CD8-positive, alpha-beta memory T cell (primary cell): ENCODE results near the gene RABGAP1L. TPM values are rescaled to one million over a fixed set of nuclear protein-coding genes. Genes with fewer than 3 reads are reported as not detected.
"Not testable (repeated sequence)": the region's sequence is repeated elsewhere in the genome, so short reads cannot be mapped to it uniquely, and the experiment has no call there.

Source experiments
- CTCF ChIA-PET: fragments of 350-600 bp; sonication (Branson Sonifier 250); formaldehyde crosslinking; loops from one replicate; lab custom pipeline; 2021; ENCODE audit warnings: antibody characterized with exemption; lab: Charles Lee
- POLR2A ChIA-PET: fragments of 350-600 bp; sonication (Branson Sonifier 250); formaldehyde crosslinking; loops from one replicate; lab custom pipeline; 2021; ENCODE audit warnings: antibody characterized with exemption; lab: Charles Lee
- DNase-seq, 5 donors: peaks; one replicate each; pipeline versions ENCODE4 v3.0.0 to v3.0.0-alpha.2; 2020 to 2022; ENCODE audit warnings: mixed read lengths in 1 of 5
- H3K27ac ChIP-seq: one replicate; pipeline ENCODE4 v1.7.0; 2013; ENCODE audit warnings: low read depth, mild to moderate bottlenecking, low read length, moderate library complexity
- H3K27me3 ChIP-seq: 2 replicates; pipeline ENCODE4 v1.7.0; 2013; ENCODE audit warnings: low read length, mild to moderate bottlenecking; ENCODE audit not compliant: insufficient read depth, poor library complexity, severe bottlenecking
- H3K36me3 ChIP-seq: 2 replicates; pipeline ENCODE4 v1.7.0; 2013; ENCODE audit warnings: mild to moderate bottlenecking, low read length, moderate library complexity; ENCODE audit not compliant: insufficient read depth
- H3K4me1 ChIP-seq: 2 replicates; pipeline ENCODE4 v1.7.0; 2013; ENCODE audit warnings: mild to moderate bottlenecking, low read length, moderate library complexity; ENCODE audit not compliant: insufficient read depth
- H3K4me3 ChIP-seq: 2 replicates; pipeline ENCODE4 v1.7.0; 2013; ENCODE audit warnings: mild to moderate bottlenecking, low read length
- H3K9me3 ChIP-seq: 2 replicates; pipeline ENCODE4 v1.7.0; 2013; ENCODE audit warnings: mild to moderate bottlenecking, low read length
- H3K27ac Mint-ChIP-seq, 8 donors: one replicate each; pipeline ENCODE4 v1.8.0; 2020 to 2021; ENCODE audit warnings: mixed read lengths in 8 of 8, mild to moderate bottlenecking in 6 of 8, inconsistent platforms in 3 of 8, moderate library complexity in 3 of 8
- H3K27me3 Mint-ChIP-seq, 2 donors: one replicate each; pipeline ENCODE4 v1.8.0; 2020 to 2021; ENCODE audit warnings: mixed read lengths in 2 of 2, mild to moderate bottlenecking in 1 of 2, moderate library complexity in 1 of 2
- H3K36me3 Mint-ChIP-seq, 3 donors: one replicate each; pipeline ENCODE4 v1.8.0; 2020 to 2021; ENCODE audit warnings: mixed read lengths in 3 of 3, inconsistent platforms in 1 of 3, mild to moderate bottlenecking in 1 of 3
- H3K4me1 Mint-ChIP-seq, 3 donors: one replicate each; pipeline ENCODE4 v1.8.0; 2020 to 2021; ENCODE audit warnings: mixed read lengths in 3 of 3, inconsistent platforms in 1 of 3, mild to moderate bottlenecking in 1 of 3
- H3K4me3 Mint-ChIP-seq, 7 donors: one replicate each; pipeline ENCODE4 v1.8.0; 2020 to 2021; ENCODE audit warnings: mixed read lengths in 7 of 7, mild to moderate bottlenecking in 6 of 7, moderate library complexity in 4 of 7, inconsistent platforms in 2 of 7
- H3K9me3 Mint-ChIP-seq, 5 donors: one replicate each; pipeline ENCODE4 v1.8.0; 2020 to 2022; ENCODE audit warnings: mixed read lengths in 5 of 5, mild to moderate bottlenecking in 3 of 5, moderate library complexity in 2 of 5, inconsistent platforms in 1 of 5
- polyA plus RNA-seq: library from polyadenylated mRNA; unstranded; fragments of 300-500 nt; fragmentation: Illumina TruSeq; gene quantifications from one replicate; pipeline ENCODE4 v1.2.3, GENCODE V29; 2021
- total RNA-seq, 2 experiments: library from RNA; stranded (reverse); gene quantifications; one replicate each; pipeline ENCODE4 v1.2.3, GENCODE V29; 2021

The RABGAP1L gene
- total and polyA plus RNA-seq, 3 experiments from 2014 or later: 41.7 to 78.5 (median 42.7) TPM

- DNase-seq, CTCF ChIA-PET, H3K4me1 Mint-ChIP-seq, H3K36me3 ChIP-seq, H3K4me3 Mint-ChIP-seq, H3K27me3 Mint-ChIP-seq, H3K27ac Mint-ChIP-seq, H3K4me3 ChIP-seq, H3K27me3 ChIP-seq, H3K9me3 ChIP-seq, H3K27ac ChIP-seq, H3K4me1 ChIP-seq, POLR2A ChIA-PET: not testable (repeated sequence)
- peaks cover 2 to 32% (median 3%) of the 10 kb centered on the region in 3 donors for H3K36me3 Mint-ChIP-seq
- H3K9me3 Mint-ChIP-seq: peaks cover 10 to 26% (median 20%) of the 10 kb centered on the region in 5 donors
Observed at GRCh38 chr1:174122318-174122717, 37.0 kb upstream of the RABGAP1L start.

- no peaks in the 10 kb centered on the region for H3K27me3 Mint-ChIP-seq
- no peak overlapping the region for H3K27ac ChIP-seq
- no peak for DNase-seq
- no peaks in the 10 kb centered on the region for H3K9me3 ChIP-seq
- peaks cover 10 to 26% (median 20%) of the 10 kb centered on the region in 5 donors for H3K9me3 Mint-ChIP-seq
- H3K27ac Mint-ChIP-seq: peak overlapping the region in 1 of 8 donors; percentile 31
- peaks cover 2 to 38% (median 3%) of the 10 kb centered on the region in 3 donors for H3K36me3 Mint-ChIP-seq
- H3K4me1 Mint-ChIP-seq: no peaks in the 10 kb centered on the region
- H3K4me1 ChIP-seq: no peaks in the 10 kb centered on the region
- H3K27me3 ChIP-seq: no peaks in the 10 kb centered on the region
- H3K36me3 ChIP-seq: no peaks in the 10 kb centered on the region
- H3K4me3 ChIP-seq: no peak overlapping the region
- ChIA-PET POLR2A (no interaction called here), CTCF (no interaction called here)
- H3K4me3 Mint-ChIP-seq: no peak overlapping the region
Observed at GRCh38 chr1:174123843-174124242, 35.5 kb upstream of the RABGAP1L start.

GRCh38 chr1:174127176-174127575, 32.1 kb upstream of the RABGAP1L start:
- H3K4me3 ChIP-seq, H3K27ac Mint-ChIP-seq, H3K27ac ChIP-seq, POLR2A ChIA-PET, H3K27me3 Mint-ChIP-seq, H3K27me3 ChIP-seq, H3K9me3 ChIP-seq, H3K4me1 Mint-ChIP-seq, H3K4me1 ChIP-seq, H3K4me3 Mint-ChIP-seq, H3K36me3 ChIP-seq, DNase-seq, CTCF ChIA-PET: not testable (repeated sequence)
- Mint-ChIP-seq H3K9me3 (peaks cover 16 to 32% (median 25%) of the 10 kb centered on the region in 5 donors), H3K36me3 (peaks cover 0 to 47% (median 3%) of the 10 kb centered on the region in 3 donors)

- no peaks in the 10 kb centered on the region for H3K4me1 ChIP-seq
- H3K27me3 ChIP-seq: no peaks in the 10 kb centered on the region
- Mint-ChIP-seq H3K27ac (no peak overlapping the region), H3K4me3 (no peak overlapping the region), H3K36me3 (peaks cover 0 to 30% (median 0%) of the 10 kb centered on the region in 3 donors), H3K9me3 (peaks cover 6 to 12% (median 8%) of the 10 kb centered on the region in 5 donors), H3K27me3 (peaks cover 0 to 4% of the 10 kb centered on the region in 2 donors), H3K4me1 (no peaks in the 10 kb centered on the region)
- ChIA-PET CTCF (no interaction called here), POLR2A (no interaction called here)
- no peaks in the 10 kb centered on the region for H3K9me3 ChIP-seq
- no peak overlapping the region for H3K27ac ChIP-seq
- no peaks in the 10 kb centered on the region for H3K36me3 ChIP-seq
- no peak overlapping the region for H3K4me3 ChIP-seq
- no peak for DNase-seq
Observed at GRCh38 chr1:174131032-174131638, 28.2 kb upstream of the RABGAP1L start.

GRCh38 chr1:174134003-174134659, 25.2 kb upstream of the RABGAP1L start:
- Mint-ChIP-seq H3K27me3 (peaks cover 0 to 4% of the 10 kb centered on the region in 2 donors), H3K9me3 (peaks cover 4 to 9% (median 5%) of the 10 kb centered on the region in 5 donors), H3K27ac (no peak overlapping the region), H3K36me3 (peaks cover 0 to 24% (median 2%) of the 10 kb centered on the region in 3 donors), H3K4me3 (no peak overlapping the region), H3K4me1 (no peaks in the 10 kb centered on the region)
- no peak overlapping the region for H3K4me3 ChIP-seq
- H3K27ac ChIP-seq: no peak overlapping the region
- ChIA-PET CTCF (no interaction called here), POLR2A (no interaction called here)
- no peaks in the 10 kb centered on the region for H3K27me3 ChIP-seq
- no peaks in the 10 kb centered on the region for H3K36me3 ChIP-seq
- no peak for DNase-seq
- H3K9me3 ChIP-seq: no peaks in the 10 kb centered on the region
- no peaks in the 10 kb centered on the region for H3K4me1 ChIP-seq

- Histone ChIP-seq H3K36me3 (no peaks in the 10 kb centered on the region), H3K27ac (no peak overlapping the region), H3K4me1 (no peaks in the 10 kb centered on the region), H3K27me3 (no peaks in the 10 kb centered on the region), H3K4me3 (no peak overlapping the region), H3K9me3 (no peaks in the 10 kb centered on the region)
- Mint-ChIP-seq H3K27me3 (peaks cover 0 to 4% of the 10 kb centered on the region in 2 donors), H3K4me3 (no peak overlapping the region), H3K4me1 (no peaks in the 10 kb centered on the region), H3K27ac (no peak overlapping the region), H3K9me3 (peaks cover 0 to 2% (median 0%) of the 10 kb centered on the region in 5 donors), H3K36me3 (peaks cover 0 to 14% (median 2%) of the 10 kb centered on the region in 3 donors)
- POLR2A ChIA-PET: interaction anchor here (0.5 kb wide), 1 partner anchor 146 kb away, joined by 3 read pairs; no protein-coding TSS in a partner anchor
- no peak for DNase-seq
- CTCF ChIA-PET: interaction anchor here (1.0 kb wide), 1 partner anchor 21 kb away, joined by 3 read pairs; no protein-coding TSS in a partner anchor
Observed at GRCh38 chr1:174135211-174135610, 24.1 kb upstream of the RABGAP1L start.

- Mint-ChIP-seq H3K9me3 (no peaks in the 10 kb centered on the region), H3K4me3 (no peak overlapping the region), H3K27ac (peak overlapping the region in 1 of 8 donors; percentile 10), H3K36me3 (peaks cover 0 to 6% (median 2%) of the 10 kb centered on the region in 3 donors), H3K27me3 (peaks cover 1 to 3% of the 10 kb centered on the region in 2 donors), H3K4me1 (no peaks in the 10 kb centered on the region)
- H3K27me3 ChIP-seq: no peaks in the 10 kb centered on the region
- ChIA-PET CTCF (no interaction called here), POLR2A (no interaction called here)
- no peak overlapping the region for H3K4me3 ChIP-seq
- H3K27ac ChIP-seq: no peak overlapping the region
- no peaks in the 10 kb centered on the region for H3K4me1 ChIP-seq
- no peak for DNase-seq
- no peaks in the 10 kb centered on the region for H3K9me3 ChIP-seq
- H3K36me3 ChIP-seq: no peaks in the 10 kb centered on the region
Observed at GRCh38 chr1:174136714-174137113, 22.6 kb upstream of the RABGAP1L start.

- Histone ChIP-seq H3K4me1 (no peaks in the 10 kb centered on the region), H3K27me3 (no peaks in the 10 kb centered on the region), H3K27ac (no peak overlapping the region), H3K36me3 (no peaks in the 10 kb centered on the region), H3K4me3 (no peak overlapping the region), H3K9me3 (no peaks in the 10 kb centered on the region)
- POLR2A ChIA-PET: no interaction called here
- CTCF ChIA-PET: no interaction called here
- H3K27me3 Mint-ChIP-seq: peaks cover 1 to 3% of the 10 kb centered on the region in 2 donors
- H3K36me3 Mint-ChIP-seq: peaks cover 0 to 11% (median 2%) of the 10 kb centered on the region in 3 donors
- H3K27ac Mint-ChIP-seq: no peak overlapping the region
- no peak for DNase-seq
- H3K9me3 Mint-ChIP-seq: no peaks in the 10 kb centered on the region
- no peak overlapping the region for H3K4me3 Mint-ChIP-seq
- H3K4me1 Mint-ChIP-seq: peaks cover 0 to 12% (median 0%) of the 10 kb centered on the region in 3 donors
Observed at GRCh38 chr1:174142836-174143235, 16.5 kb upstream of the RABGAP1L start.
